Measurements from ENCODE around the gene ALOX5AP.

The ALOX5AP gene

GRCh38 chr13:30753030-30753616 lies 17.8 kb downstream of the ALOX5AP start:
- no peak for DNase-seq (ENCODE audit: insufficient read length, low spot score)
- FAIRE-seq: no peak
- TF ChIP-seq POLR2AphosphoS5 (IDR thresholded peaks at IDR 0.05; ENCODE audit: low read depth, low read length): no peak
- TF ChIP-seq POU2F2 (IDR thresholded peaks at IDR 0.05; ENCODE audit: low read depth, low read length): no peak
- TF ChIP-seq SPI1 (IDR thresholded peaks at IDR 0.05; ENCODE audit: low read depth, low read length): no peak
- no peak for TF ChIP-seq POLR2A (IDR thresholded peaks at IDR 0.05; ENCODE audit: low read depth, low read length)
- TF ChIP-seq PAX5 (IDR thresholded peaks at IDR 0.05; ENCODE audit: insufficient read depth, low read length, severe bottlenecking): no peak
- TF ChIP-seq TAF1 (IDR thresholded peaks at IDR 0.05; ENCODE audit: low read depth, low read length): no peak

DNA sequence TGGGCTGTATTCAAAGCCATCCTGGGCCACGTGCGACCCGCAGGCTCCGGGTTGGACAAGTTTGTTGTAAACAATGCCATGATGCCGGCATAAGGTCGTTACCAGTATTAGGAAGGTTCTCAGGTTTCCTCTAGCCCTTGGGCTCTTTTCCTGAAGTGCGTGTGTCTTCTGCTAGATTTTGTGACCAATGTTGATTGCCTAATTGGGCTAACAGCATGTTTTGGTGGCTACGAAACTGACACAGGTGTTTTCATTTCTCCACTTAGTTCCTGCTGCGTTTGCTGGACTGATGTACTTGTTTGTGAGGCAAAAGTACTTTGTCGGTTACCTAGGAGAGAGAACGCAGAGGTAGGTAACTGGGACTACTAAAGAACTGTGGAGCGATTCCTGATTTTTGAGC lies 20.3 kb downstream of the ALOX5AP start:
- FAIRE-seq (no peak), DNase-seq (ENCODE audit: insufficient read length, low spot score) (no peak)
- TF ChIP-seq TAF1 (IDR thresholded peaks at IDR 0.05; ENCODE audit: low read depth, low read length) (no peak), POLR2AphosphoS5 (IDR thresholded peaks at IDR 0.05; ENCODE audit: low read depth, low read length) (no peak)

DNA sequence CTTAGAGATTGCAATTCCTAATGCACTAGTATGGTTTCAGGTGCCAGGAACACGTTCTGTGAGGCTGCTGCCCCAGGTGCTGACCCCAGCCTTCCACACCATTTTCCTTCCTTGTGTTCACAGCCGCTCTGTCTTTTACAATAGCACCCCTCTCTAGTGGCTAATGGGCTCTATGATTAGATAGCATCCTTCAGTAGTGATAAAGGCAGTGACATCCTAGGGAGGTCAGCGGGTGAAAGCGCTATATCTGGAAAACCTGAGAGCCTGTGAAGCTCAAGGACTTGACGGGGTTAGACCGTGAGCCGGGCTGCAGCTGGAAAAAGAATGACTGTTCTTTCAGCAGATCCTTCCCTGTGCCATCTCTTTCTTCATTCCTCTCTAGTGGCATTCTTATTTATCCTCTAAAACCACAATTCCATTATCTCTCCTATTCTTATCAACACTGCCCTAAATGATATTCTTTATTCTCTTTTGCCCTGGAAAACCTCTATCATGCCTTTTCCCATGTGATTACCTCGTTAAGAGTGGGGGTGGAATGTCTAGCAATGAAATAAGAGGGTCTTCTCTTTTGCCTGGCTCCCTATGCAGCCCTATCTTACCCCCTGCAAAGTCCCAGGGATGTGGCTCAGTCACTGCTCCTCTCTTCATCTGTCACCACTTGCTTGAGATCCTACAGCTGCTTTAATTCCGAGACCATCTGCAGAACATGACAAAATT lies 21.8 kb downstream of the ALOX5AP start:
- DNase-seq (ENCODE audit: insufficient read length, low spot score): no peak
- FAIRE-seq: no peak
- TF ChIP-seq POLR2A (IDR thresholded peaks at IDR 0.05; ENCODE audit: low read depth, low read length): no peak
- TF ChIP-seq TAF1 (IDR thresholded peaks at IDR 0.05; ENCODE audit: low read depth, low read length): no peak
- no peak for TF ChIP-seq SPI1 (IDR thresholded peaks at IDR 0.05; ENCODE audit: low read depth, low read length)
- no peak for TF ChIP-seq POU2F2 (IDR thresholded peaks at IDR 0.05; ENCODE audit: low read depth, low read length)
- no peak for TF ChIP-seq POLR2AphosphoS5 (IDR thresholded peaks at IDR 0.05; ENCODE audit: low read depth, low read length)
- TF ChIP-seq PAX5 (IDR thresholded peaks at IDR 0.05; ENCODE audit: insufficient read depth, low read length, severe bottlenecking): no peak

DNA sequence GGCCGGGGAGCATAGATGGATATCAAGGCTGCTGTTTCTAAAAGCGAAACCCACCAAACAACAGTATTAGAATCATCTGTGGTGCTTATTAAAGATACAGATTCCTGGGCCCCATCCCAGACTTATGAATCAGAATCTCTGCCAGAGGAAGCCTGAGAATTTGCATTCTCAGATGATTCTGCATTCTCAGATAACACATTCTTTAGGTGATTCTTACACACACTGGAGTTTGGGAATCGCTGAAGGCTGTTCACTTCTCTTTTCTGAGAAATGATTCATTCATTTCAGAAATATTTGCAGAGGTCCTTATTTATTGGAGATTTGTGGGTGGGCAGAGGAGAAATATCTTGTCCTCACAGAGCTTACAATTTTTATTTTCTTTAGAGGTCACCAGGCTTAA lies 24.4 kb downstream of the ALOX5AP start:
- FAIRE-seq: no peak
- no peak for DNase-seq (ENCODE audit: insufficient read length, low spot score)
- TF ChIP-seq POU2F2 (IDR thresholded peaks at IDR 0.05; ENCODE audit: low read depth, low read length) (no peak), POLR2AphosphoS5 (IDR thresholded peaks at IDR 0.05; ENCODE audit: low read depth, low read length) (no peak), POLR2A (IDR thresholded peaks at IDR 0.05; ENCODE audit: low read depth, low read length) (no peak), SPI1 (IDR thresholded peaks at IDR 0.05; ENCODE audit: low read depth, low read length) (no peak), PAX5 (IDR thresholded peaks at IDR 0.05; ENCODE audit: insufficient read depth, low read length, severe bottlenecking) (no peak), TAF1 (IDR thresholded peaks at IDR 0.05; ENCODE audit: low read depth, low read length) (no peak)

DNA sequence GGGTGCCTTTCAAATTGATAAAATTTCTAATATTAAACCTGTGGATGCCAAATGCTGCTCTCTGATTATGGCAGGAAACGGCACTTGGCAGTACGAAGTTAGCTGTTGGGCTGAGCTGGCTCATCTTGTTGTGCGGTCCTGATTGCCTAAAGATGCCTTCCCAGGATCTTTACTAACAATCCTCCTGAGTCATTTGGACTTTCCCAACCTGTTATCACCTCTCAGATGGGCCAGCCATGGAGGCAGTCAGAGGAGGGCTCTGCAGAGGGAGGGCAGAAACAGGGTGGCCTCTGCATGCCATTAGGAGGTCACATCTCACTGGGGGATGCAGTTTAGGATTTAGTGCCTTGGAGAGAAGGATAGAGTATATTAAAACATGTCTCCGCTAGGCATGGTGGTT lies 27.3 kb downstream of the ALOX5AP start:
- DNase-seq (ENCODE audit: insufficient read length, low spot score) (no peak), FAIRE-seq (no peak)

GRCh38 chr13:30763786-30764413 lies 28.6 kb downstream of the ALOX5AP start:
- DNase-seq (ENCODE audit: insufficient read length, low spot score): no peak
- no peak for FAIRE-seq

More for the DNA sequence above, 27.3 kb downstream of the ALOX5AP start:
- TF ChIP-seq POU2F2 (IDR thresholded peaks at IDR 0.05; ENCODE audit: low read depth, low read length) (no peak), TAF1 (IDR thresholded peaks at IDR 0.05; ENCODE audit: low read depth, low read length) (no peak), SPI1 (IDR thresholded peaks at IDR 0.05; ENCODE audit: low read depth, low read length) (no peak), POLR2AphosphoS5 (IDR thresholded peaks at IDR 0.05; ENCODE audit: low read depth, low read length) (no peak), POLR2A (IDR thresholded peaks at IDR 0.05; ENCODE audit: low read depth, low read length) (no peak), PAX5 (IDR thresholded peaks at IDR 0.05; ENCODE audit: insufficient read depth, low read length, severe bottlenecking) (no peak)

GRCh38 chr13:30766231-30766630 lies 30.9 kb downstream of the ALOX5AP start:
- TF ChIP-seq POLR2A (IDR thresholded peaks at IDR 0.05; ENCODE audit: low read depth, low read length): no peak
- no peak for TF ChIP-seq TAF1 (IDR thresholded peaks at IDR 0.05; ENCODE audit: low read depth, low read length)
- no peak for TF ChIP-seq POU2F2 (IDR thresholded peaks at IDR 0.05; ENCODE audit: low read depth, low read length)
- FAIRE-seq (no peak), DNase-seq (ENCODE audit: insufficient read length, low spot score) (no peak)

More at GRCh38 chr13:30763786-30764413, 28.6 kb downstream of the ALOX5AP start:
- no peak for TF ChIP-seq SPI1 (IDR thresholded peaks at IDR 0.05; ENCODE audit: low read depth, low read length)
- TF ChIP-seq POU2F2 (IDR thresholded peaks at IDR 0.05; ENCODE audit: low read depth, low read length): no peak
- no peak for TF ChIP-seq PAX5 (IDR thresholded peaks at IDR 0.05; ENCODE audit: insufficient read depth, low read length, severe bottlenecking)

DNA sequence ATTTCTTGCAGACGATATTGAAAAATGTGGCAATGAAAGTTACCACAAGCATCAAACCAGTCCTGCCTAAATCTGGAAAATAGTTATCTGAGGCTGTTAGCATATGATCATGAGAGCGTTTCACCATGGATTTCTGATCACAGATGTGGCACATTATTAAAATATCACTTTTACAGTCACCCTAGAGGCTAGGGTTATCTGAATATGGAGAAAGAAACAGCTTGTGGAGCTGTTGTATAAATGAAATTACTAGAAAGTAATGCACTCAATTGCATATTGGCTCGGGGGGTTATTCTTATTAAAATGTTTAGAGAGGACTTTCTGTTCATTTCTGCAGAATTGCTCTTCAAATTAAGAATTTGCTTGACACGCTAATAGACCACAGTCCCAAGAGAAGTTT lies 35.6 kb downstream of the ALOX5AP start:
- TF ChIP-seq POLR2A (IDR thresholded peaks at IDR 0.05; ENCODE audit: low read depth, low read length) (no peak), POLR2AphosphoS5 (IDR thresholded peaks at IDR 0.05; ENCODE audit: low read depth, low read length) (no peak), PAX5 (IDR thresholded peaks at IDR 0.05; ENCODE audit: insufficient read depth, low read length, severe bottlenecking) (no peak), TAF1 (IDR thresholded peaks at IDR 0.05; ENCODE audit: low read depth, low read length) (no peak), SPI1 (IDR thresholded peaks at IDR 0.05; ENCODE audit: low read depth, low read length) (no peak), POU2F2 (IDR thresholded peaks at IDR 0.05; ENCODE audit: low read depth, low read length) (no peak)
- FAIRE-seq (no peak), DNase-seq (ENCODE audit: insufficient read length, low spot score) (no peak)

GRCh38 chr13:30773561-30773960 lies 38.2 kb downstream of the ALOX5AP start:
- peak; percentile 5 for FAIRE-seq
- DNase-seq (ENCODE audit: insufficient read length, low spot score): no peak
- no peak for TF ChIP-seq POLR2AphosphoS5 (IDR thresholded peaks at IDR 0.05; ENCODE audit: low read depth, low read length)
- no peak for TF ChIP-seq POLR2A (IDR thresholded peaks at IDR 0.05; ENCODE audit: low read depth, low read length)
- TF ChIP-seq TAF1 (IDR thresholded peaks at IDR 0.05; ENCODE audit: low read depth, low read length): no peak
- no peak for TF ChIP-seq PAX5 (IDR thresholded peaks at IDR 0.05; ENCODE audit: insufficient read depth, low read length, severe bottlenecking)
- no peak for TF ChIP-seq POU2F2 (IDR thresholded peaks at IDR 0.05; ENCODE audit: low read depth, low read length)
- no peak for TF ChIP-seq SPI1 (IDR thresholded peaks at IDR 0.05; ENCODE audit: low read depth, low read length)
